AG04450 (cell line): Measurements from ENCODE around the gene CLTB. TPM values are rescaled to one million over a fixed set of nuclear protein-coding genes. Genes with fewer than 3 reads are reported as not detected.
A peak's percentile ranks its signal among the peaks of the same experiment; 100 is the strongest.

Experiments used
- CTCF ChIA-PET: fragments of 300-600, 350-600 bp; formaldehyde crosslinking; extraction: SDS; loops from one replicate; lab custom pipeline; 2022; ENCODE audit warnings: antibody characterized with exemption, inconsistent platforms; lab: Charles Lee
- POLR2A ChIA-PET: fragments of 350-600 bp; formaldehyde crosslinking; extraction: SDS; loops from one replicate; lab custom pipeline; 2021; ENCODE audit warnings: antibody characterized with exemption, inconsistent platforms; lab: Yijun Ruan, JAX
- DNase-seq: peaks from one replicate; pipeline ENCODE4 v3.0.0-alpha.2; 2011; ENCODE audit warnings: low read depth, low spot score
- H3K27ac ChIP-seq: one replicate; pipeline ENCODE4 v1.5.1; 2012; ENCODE audit warnings: low read depth, low read length, control low read depth
- H3K27me3 ChIP-seq: one replicate; pipeline ENCODE4 v1.6.0; 2012; ENCODE audit warnings: low read length; ENCODE audit not compliant: control insufficient read depth, insufficient read depth
- H3K4me3 ChIP-seq: 2 replicates; pipeline ENCODE4 v1.5.1; 2011; ENCODE audit warnings: mild to moderate bottlenecking, low read depth, low read length, control low read depth
- H3K9me3 ChIP-seq: 2 replicates; pipeline ENCODE4 v1.5.1; 2012; ENCODE audit warnings: low read length; ENCODE audit not compliant: control insufficient read depth, insufficient read depth
- polyA plus RNA-seq: library from polyadenylated mRNA; depleted of rRNA; stranded (reverse); fragments of >200 nt; gene quantifications from 2 replicates; pipeline ENCODE4 v1.2.3, GENCODE V29; 2011
- TF ChIP-seq, protein P1 (sequence below): IDR thresholded peaks from 2 replicates; pipeline ENCODE4 v1.5.1; 2011; ENCODE audit warnings: low read depth, low read length, control low read depth, inconsistent platforms

Gene CLTB
- polyA plus RNA-seq, 1 experiment: 66.2 TPM

DNA sequence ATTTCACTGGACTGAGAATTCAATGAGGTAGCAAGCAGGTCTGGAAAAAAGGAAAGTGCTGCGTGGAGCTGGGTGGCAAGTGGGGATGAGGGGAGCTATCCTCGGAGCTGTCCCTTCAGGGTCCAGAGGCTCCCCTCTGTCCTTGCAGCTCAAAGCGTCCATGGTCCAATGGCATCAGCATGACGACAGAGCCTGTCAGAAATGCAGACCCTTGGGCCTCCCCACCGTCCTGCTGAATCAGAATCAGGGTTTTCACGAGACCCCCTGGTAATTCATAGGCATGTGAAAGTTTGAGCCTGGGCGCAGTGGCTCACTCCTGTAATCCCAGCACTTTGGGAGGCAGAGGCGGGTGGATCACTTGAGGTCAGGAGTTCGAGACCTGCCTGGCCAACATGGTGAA is 22.2 kb downstream of the CLTB start:
- H3K27me3 ChIP-seq: no peaks in the 10 kb centered on the region
- H3K9me3 ChIP-seq: no peaks in the 10 kb centered on the region
- TF ChIP-seq, protein P1, sequence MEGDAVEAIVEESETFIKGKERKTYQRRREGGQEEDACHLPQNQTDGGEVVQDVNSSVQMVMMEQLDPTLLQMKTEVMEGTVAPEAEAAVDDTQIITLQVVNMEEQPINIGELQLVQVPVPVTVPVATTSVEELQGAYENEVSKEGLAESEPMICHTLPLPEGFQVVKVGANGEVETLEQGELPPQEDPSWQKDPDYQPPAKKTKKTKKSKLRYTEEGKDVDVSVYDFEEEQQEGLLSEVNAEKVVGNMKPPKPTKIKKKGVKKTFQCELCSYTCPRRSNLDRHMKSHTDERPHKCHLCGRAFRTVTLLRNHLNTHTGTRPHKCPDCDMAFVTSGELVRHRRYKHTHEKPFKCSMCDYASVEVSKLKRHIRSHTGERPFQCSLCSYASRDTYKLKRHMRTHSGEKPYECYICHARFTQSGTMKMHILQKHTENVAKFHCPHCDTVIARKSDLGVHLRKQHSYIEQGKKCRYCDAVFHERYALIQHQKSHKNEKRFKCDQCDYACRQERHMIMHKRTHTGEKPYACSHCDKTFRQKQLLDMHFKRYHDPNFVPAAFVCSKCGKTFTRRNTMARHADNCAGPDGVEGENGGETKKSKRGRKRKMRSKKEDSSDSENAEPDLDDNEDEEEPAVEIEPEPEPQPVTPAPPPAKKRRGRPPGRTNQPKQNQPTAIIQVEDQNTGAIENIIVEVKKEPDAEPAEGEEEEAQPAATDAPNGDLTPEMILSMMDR: no peak
- peak overlapping the region; percentile 11 for H3K27ac ChIP-seq
- POLR2A ChIA-PET: no interaction called here
- no peak overlapping the region for H3K4me3 ChIP-seq
- CTCF ChIA-PET: interaction anchor here (1.3 kb wide), 1 partner anchor 54 kb away, joined by 4 read pairs; no protein-coding TSS in a partner anchor
- no peak for DNase-seq

DNA sequence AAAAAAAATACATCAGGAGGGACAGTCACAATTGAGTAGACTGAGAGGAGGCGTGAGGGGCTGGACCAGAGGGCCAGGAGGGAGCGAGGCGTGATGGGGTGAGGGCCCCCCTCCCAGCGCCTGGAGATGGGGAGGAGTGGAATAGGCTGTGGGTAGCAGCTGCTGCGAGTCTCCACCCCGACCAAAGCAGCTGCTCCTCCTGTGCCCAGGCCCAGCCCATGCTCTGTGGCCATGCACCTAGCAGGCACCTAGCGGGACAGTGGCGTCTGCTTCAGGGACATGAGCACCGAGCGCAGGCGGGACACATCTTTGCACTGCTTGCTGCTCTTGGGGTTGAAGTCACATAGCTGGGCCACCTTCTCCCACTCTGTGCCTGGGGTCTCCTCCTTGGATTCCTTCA is 23.8 kb downstream of the CLTB start:
- TF ChIP-seq, protein P1: no peak
- ChIA-PET CTCF (no interaction called here), POLR2A (no interaction called here)
- no peaks in the 10 kb centered on the region for H3K9me3 ChIP-seq
- no peak for DNase-seq
- H3K27ac ChIP-seq: no peak overlapping the region
- no peaks in the 10 kb centered on the region for H3K27me3 ChIP-seq
- no peak overlapping the region for H3K4me3 ChIP-seq

DNA sequence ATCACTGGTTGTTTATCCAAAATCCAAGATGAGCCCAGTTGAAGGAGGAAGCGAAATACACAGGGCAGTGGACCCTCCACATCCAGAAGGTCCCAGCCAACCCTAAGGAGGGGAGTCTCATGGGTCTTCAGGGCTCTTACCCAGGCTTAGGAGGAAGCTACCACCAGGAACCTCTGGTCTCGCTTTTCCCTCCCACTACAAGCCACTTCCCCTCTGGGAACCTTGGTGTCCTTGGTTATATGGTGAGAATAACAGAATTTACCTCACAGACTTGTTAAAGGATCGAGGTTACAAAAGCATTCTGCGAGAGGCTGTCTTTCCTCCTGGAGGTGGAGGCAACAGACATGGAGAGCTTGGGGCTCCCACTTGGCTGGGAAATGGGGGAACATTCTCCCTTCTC is 24.3 kb downstream of the CLTB start:
- H3K9me3 ChIP-seq: no peaks in the 10 kb centered on the region
- no peak overlapping the region for H3K27ac ChIP-seq
- no peak for DNase-seq
- TF ChIP-seq, protein P1: no peak
- no peak overlapping the region for H3K4me3 ChIP-seq
- ChIA-PET CTCF (no interaction called here), POLR2A (no interaction called here)
- no peaks in the 10 kb centered on the region for H3K27me3 ChIP-seq

DNA sequence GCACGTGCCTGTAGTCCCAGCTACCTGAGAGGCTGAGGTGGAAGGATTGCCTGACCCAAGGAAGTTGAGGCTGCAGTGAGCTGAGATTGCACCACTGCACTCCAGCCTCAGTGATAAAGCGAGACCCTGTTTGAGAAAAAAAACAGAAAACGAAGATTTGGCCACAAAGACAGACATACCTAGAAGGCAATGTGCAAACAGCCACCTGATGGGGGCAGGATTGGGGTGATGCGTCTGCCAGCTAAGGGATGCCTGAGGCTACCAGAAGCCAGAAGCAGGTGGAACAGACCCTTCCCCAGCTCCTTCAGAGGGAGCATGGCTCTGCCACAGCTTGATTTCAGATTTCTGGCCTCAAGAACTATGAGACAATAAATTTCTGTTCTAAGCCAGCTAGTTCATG is 24.9 kb downstream of the CLTB start:
- Histone ChIP-seq H3K9me3 (no peaks in the 10 kb centered on the region), H3K27ac (no peak overlapping the region), H3K27me3 (no peaks in the 10 kb centered on the region), H3K4me3 (no peak overlapping the region)
- ChIA-PET POLR2A (no interaction called here), CTCF (no interaction called here)
- DNase-seq: no peak
- TF ChIP-seq, protein P1: no peak

DNA sequence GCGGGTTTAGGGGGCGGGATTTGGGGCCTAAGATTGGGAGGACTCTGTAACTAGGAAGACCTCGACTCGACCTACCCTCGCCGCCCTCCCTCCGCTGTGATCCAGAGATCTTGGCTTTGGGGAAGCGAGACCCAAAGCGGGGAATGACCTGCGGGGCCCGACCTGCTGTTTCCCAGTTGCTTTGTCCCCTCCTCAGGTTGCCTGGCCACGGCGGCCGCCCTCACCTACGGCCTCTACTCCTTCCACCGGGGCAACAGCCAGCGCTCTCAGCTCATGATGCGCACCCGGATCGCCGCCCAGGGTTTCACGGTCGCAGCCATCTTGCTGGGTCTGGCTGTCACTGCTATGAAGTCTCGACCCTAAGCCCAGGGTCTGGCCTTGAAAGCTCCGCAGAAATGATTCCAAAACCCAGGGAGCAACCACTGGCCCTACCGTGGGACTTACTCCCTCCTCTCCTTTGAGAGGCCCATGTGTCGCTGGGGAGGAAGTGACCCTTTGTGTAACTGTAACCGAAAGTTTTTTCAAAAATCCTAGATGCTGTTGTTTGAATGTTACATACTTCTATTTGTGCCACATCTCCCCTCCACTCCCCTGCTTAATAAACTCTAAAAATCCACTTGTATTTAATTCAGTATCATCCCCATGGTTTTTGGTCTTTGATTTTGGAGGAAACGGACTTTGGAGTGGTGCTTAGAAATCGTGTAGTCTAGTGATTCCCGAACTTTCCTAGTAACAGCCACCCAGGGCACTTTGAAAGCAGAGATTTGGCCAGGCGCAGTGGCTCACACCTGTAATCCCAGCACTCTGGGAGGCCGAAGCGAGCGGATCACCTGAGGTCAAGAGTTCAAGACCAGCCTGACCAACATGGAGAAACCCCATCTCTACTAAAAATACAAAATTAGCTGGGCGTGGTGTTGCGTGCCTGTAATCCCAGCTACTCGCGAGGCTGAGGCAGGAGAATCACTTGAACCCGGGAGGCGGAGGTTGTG is 26.9 kb downstream of the CLTB start:
- Histone ChIP-seq H3K9me3 (no peaks in the 10 kb centered on the region), H3K4me3 (peak overlapping the region; percentile 98), H3K27me3 (no peaks in the 10 kb centered on the region), H3K27ac (peak overlapping the region; percentile 94)
- TF ChIP-seq, protein P1: no peak
- ChIA-PET POLR2A (interaction anchor here (0.6 to 1.0 kb wide), 3 partner anchors 23 to 483 kb away, joined by 3 to 6 read pairs (median 4); partner anchors contain the start of gene TSPAN17), CTCF (no interaction called here)
- DNase-seq: no peak
